ENCODE measurements around the gene RPTN. TPM values are rescaled to one million over a fixed set of nuclear protein-coding genes. Genes with fewer than 3 reads are reported as not detected.
A peak's percentile ranks its signal among the peaks of the same experiment; 100 is the strongest.

Gene RPTN
- total RNA-seq, 1 experiment from 2014 or later, result not detected

- no peaks in the 10 kb centered on the region for H3K36me3 Mint-ChIP-seq (ENCODE audit: insufficient read depth, unreplicated experiment)
- H3K4me3 Mint-ChIP-seq (ENCODE audit: unreplicated experiment), result peak overlapping the region; percentile 60
- no peak overlapping the region for H3K27ac Mint-ChIP-seq (ENCODE audit: low read depth, unreplicated experiment)
- ChIA-PET POLR2A (interaction anchor here (0.7 to 2.3 kb wide), 4 partner anchors 20 to 269 kb away, joined by 3 to 7 read pairs (median 4); no protein-coding TSS in a partner anchor), CTCF (interaction anchor here (0.6 to 16.4 kb wide), 31 partner anchors 9 to 376 kb away, joined by 3 to 517 read pairs (median 5); partner anchors contain the start of gene HRNR)
- H3K4me1 Mint-ChIP-seq (ENCODE audit: insufficient read depth, unreplicated experiment), result peaks cover 48% of the 10 kb centered on the region
- DNase-seq (ENCODE audit: unreplicated experiment), result peak; percentile 78
- no peaks in the 10 kb centered on the region for H3K9me3 Mint-ChIP-seq (ENCODE audit: unreplicated experiment)
- H3K27me3 Mint-ChIP-seq (ENCODE audit: insufficient read depth, unreplicated experiment), result peaks cover 3% of the 10 kb centered on the region
- TSS peak; percentile 42 for BruUV-seq (replicated peaks)
- intact Hi-C loops (cut with micrococcal nuclease), result loop anchor here (1.0 to 10.0 kb wide), 5 partner anchors 38 to 269 kb away; no protein-coding TSS in a partner anchor
- peak; percentile 86 for TF ChIP-seq CTCF (IDR thresholded peaks at IDR 0.05; ENCODE audit: unreplicated experiment)
Observed at GRCh38 chr1:152188673-152189591, 29.9 kb upstream of the RPTN start.

- H3K27ac Mint-ChIP-seq (ENCODE audit: low read depth, unreplicated experiment), result no peak overlapping the region
- no peak overlapping the region for H3K4me3 Mint-ChIP-seq (ENCODE audit: unreplicated experiment)
- intact Hi-C loops (cut with micrococcal nuclease), result loop anchor here (10.0 kb wide), 1 partner anchor 252 kb away; no protein-coding TSS in a partner anchor
- ChIA-PET CTCF (interaction anchor here (0.6 to 16.4 kb wide), 33 partner anchors 12 to 346 kb away, joined by 3 to 517 read pairs (median 4); no protein-coding TSS in a partner anchor), POLR2A (interaction anchor here (0.6 to 14.6 kb wide), 14 partner anchors 17 to 272 kb away, joined by 3 to 503 read pairs (median 4); no protein-coding TSS in a partner anchor)
- no peaks in the 10 kb centered on the region for H3K27me3 Mint-ChIP-seq (ENCODE audit: insufficient read depth, unreplicated experiment)
- peaks cover 64% of the 10 kb centered on the region for H3K4me1 Mint-ChIP-seq (ENCODE audit: insufficient read depth, unreplicated experiment)
- no peak for TF ChIP-seq CTCF (IDR thresholded peaks at IDR 0.05; ENCODE audit: unreplicated experiment)
- no peaks in the 10 kb centered on the region for H3K36me3 Mint-ChIP-seq (ENCODE audit: insufficient read depth, unreplicated experiment)
- no peaks in the 10 kb centered on the region for H3K9me3 Mint-ChIP-seq (ENCODE audit: unreplicated experiment)
- no TSS peak for BruUV-seq (replicated peaks)
- DNase-seq (ENCODE audit: unreplicated experiment), result peak; percentile 53
Observed at GRCh38 chr1:152186556-152187285, 27.7 kb upstream of the RPTN start.

- H3K27ac Mint-ChIP-seq (ENCODE audit: low read depth, unreplicated experiment), result peak overlapping the region; percentile 58
- DNase-seq (ENCODE audit: unreplicated experiment), result peak; percentile 88
- H3K4me1 Mint-ChIP-seq (ENCODE audit: insufficient read depth, unreplicated experiment), result peaks cover 62% of the 10 kb centered on the region
- peak overlapping the region; percentile 1 for H3K4me3 Mint-ChIP-seq (ENCODE audit: unreplicated experiment)
- intact Hi-C loops (cut with micrococcal nuclease), result loop anchor here (1.0 to 10.0 kb wide), 3 partner anchors 43 to 251 kb away; no protein-coding TSS in a partner anchor
- POLR2A ChIA-PET, result interaction anchor here (0.5 to 14.6 kb wide), 17 partner anchors 16 to 272 kb away, joined by 3 to 503 read pairs (median 4); partner anchors contain the start of genes S100A10 and S100A11
- H3K9me3 Mint-ChIP-seq (ENCODE audit: unreplicated experiment), result no peaks in the 10 kb centered on the region
- BruUV-seq (replicated peaks), result no TSS peak
- no peaks in the 10 kb centered on the region for H3K27me3 Mint-ChIP-seq (ENCODE audit: insufficient read depth, unreplicated experiment)
- peak; percentile 92 for TF ChIP-seq CTCF (IDR thresholded peaks at IDR 0.05; ENCODE audit: unreplicated experiment)
- H3K36me3 Mint-ChIP-seq (ENCODE audit: insufficient read depth, unreplicated experiment), result no peaks in the 10 kb centered on the region
- CTCF ChIA-PET, result interaction anchor here (0.5 to 16.4 kb wide), 55 partner anchors 13 to 934 kb away, joined by 3 to 517 read pairs (median 4); partner anchors contain the start of genes HRNR, RPTN, S100A11 and TCHH
Observed at GRCh38 chr1:152185544-152186391, 26.7 kb upstream of the RPTN start.
